Measurements from ENCODE around the gene TJAP1. TPM values are rescaled to one million over a fixed set of nuclear protein-coding genes. Genes with fewer than 3 reads are reported as not detected.

TJAP1 gene
- total RNA-seq, 1 donor from 2014 or later: 31.2 TPM

DNA sequence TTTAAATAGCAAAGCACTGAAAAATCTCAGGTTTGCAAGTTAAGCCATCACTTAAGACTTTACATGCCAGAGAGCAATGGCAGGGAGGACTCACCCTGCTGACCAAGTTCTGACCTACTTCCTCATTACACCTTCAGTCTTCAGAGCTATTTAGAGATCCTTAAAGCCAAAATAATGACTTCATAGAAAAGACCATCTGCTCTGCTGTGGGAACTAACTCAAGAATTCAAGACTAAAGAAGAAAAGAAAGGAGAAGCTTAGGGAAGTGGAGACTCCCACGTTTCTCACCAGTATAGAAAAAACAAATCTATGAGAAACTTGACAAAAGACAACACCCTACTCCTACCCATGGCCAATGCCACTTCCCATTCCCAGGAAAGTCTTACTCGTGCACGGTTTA, 69.9 kb downstream of the TJAP1 start:
- TF ChIP-seq, protein P1, sequence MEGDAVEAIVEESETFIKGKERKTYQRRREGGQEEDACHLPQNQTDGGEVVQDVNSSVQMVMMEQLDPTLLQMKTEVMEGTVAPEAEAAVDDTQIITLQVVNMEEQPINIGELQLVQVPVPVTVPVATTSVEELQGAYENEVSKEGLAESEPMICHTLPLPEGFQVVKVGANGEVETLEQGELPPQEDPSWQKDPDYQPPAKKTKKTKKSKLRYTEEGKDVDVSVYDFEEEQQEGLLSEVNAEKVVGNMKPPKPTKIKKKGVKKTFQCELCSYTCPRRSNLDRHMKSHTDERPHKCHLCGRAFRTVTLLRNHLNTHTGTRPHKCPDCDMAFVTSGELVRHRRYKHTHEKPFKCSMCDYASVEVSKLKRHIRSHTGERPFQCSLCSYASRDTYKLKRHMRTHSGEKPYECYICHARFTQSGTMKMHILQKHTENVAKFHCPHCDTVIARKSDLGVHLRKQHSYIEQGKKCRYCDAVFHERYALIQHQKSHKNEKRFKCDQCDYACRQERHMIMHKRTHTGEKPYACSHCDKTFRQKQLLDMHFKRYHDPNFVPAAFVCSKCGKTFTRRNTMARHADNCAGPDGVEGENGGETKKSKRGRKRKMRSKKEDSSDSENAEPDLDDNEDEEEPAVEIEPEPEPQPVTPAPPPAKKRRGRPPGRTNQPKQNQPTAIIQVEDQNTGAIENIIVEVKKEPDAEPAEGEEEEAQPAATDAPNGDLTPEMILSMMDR (IDR thresholded peaks at IDR 0.05): no peak
- intact Hi-C loops (cut with DNase I): no loop called here
- peaks cover 92% of the 10 kb centered on the region for H3K36me3 ChIP-seq
- no peak for DNase-seq
- no peaks in the 10 kb centered on the region for H3K4me1 ChIP-seq
- H3K27ac ChIP-seq: no peak overlapping the region
- no peaks in the 10 kb centered on the region for H3K9me3 ChIP-seq
- no peaks in the 10 kb centered on the region for H3K27me3 ChIP-seq
- no peak overlapping the region for H3K4me3 ChIP-seq
- no peak for ATAC-seq

Small RNA genes lying within 50 kb of the gene (microRNA-seq; reads per million reads assigned to microRNA genes)
- not detected for gene MIR6780B (ENCODE audit: borderline microRNAs expressed)

Other genes starting within 250 kb of the TJAP1 start
- gene DNPH1, start 248.1 kb upstream of the TJAP1 start, total RNA-seq: 27.6 TPM
- gene TTBK1, start 234.1 kb upstream of the TJAP1 start, total RNA-seq: 0.17 TPM
- gene SLC22A7, start 179.3 kb upstream of the TJAP1 start, total RNA-seq: not detected
- gene CRIP3, start 168.7 kb upstream of the TJAP1 start, total RNA-seq: 0.90 TPM
- gene ZNF318, start 107.9 kb upstream of the TJAP1 start, total RNA-seq: 16.4 TPM
- 30.0 TPM for gene ABCC10, start 50.0 kb upstream of the TJAP1 start, total RNA-seq
- gene DLK2, start 22.0 kb upstream of the TJAP1 start, total RNA-seq: 0.23 TPM
- 0.55 TPM for gene LRRC73, start 32.8 kb downstream of the TJAP1 start, total RNA-seq
- 100 TPM for gene YIPF3, start 39.4 kb downstream of the TJAP1 start, total RNA-seq
- gene POLR1C, start 39.5 kb downstream of the TJAP1 start, total RNA-seq: 28.5 TPM
- gene XPO5, start 98.5 kb downstream of the TJAP1 start, total RNA-seq: 36.9 TPM
- gene POLH, start 98.6 kb downstream of the TJAP1 start, total RNA-seq: 21.4 TPM
- 85.7 TPM for gene GTPBP2, start 151.7 kb downstream of the TJAP1 start, total RNA-seq
- 18.5 TPM for gene MAD2L1BP, start 158.3 kb downstream of the TJAP1 start, total RNA-seq
- gene RSPH9, start 167.5 kb downstream of the TJAP1 start, total RNA-seq: 0.20 TPM
- gene MRPS18A, start 210.2 kb downstream of the TJAP1 start, total RNA-seq: 28.1 TPM

Data from upper lobe of right lung (tissue), 1 donor.